ENCODE results near the gene SH3PXD2A. TPM values are rescaled to one million over a fixed set of nuclear protein-coding genes. Genes with fewer than 3 reads are reported as not detected.

Gene SH3PXD2A
- total RNA-seq, 1 experiment from 2014 or later = 54.9 TPM

- no peak overlapping the region for H3K4me3 ChIP-seq (ENCODE audit: low read depth, low read length, poor library complexity, severe bottlenecking)
- H3K27ac ChIP-seq (ENCODE audit: low read depth, low read length, poor library complexity, severe bottlenecking) = no peak overlapping the region
- H3K4me1 ChIP-seq (ENCODE audit: insufficient read depth, low read length, poor library complexity, severe bottlenecking) = no peaks in the 10 kb centered on the region
- no peak for DNase-seq (ENCODE audit: low spot score)
- ChIA-PET POLR2A (ENCODE audit: low non-redundant PET) (no interaction called here), CTCF (no interaction called here)
- H3K36me3 ChIP-seq (ENCODE audit: insufficient read depth, low read length, poor library complexity, severe bottlenecking) = no peaks in the 10 kb centered on the region
- TF ChIP-seq CTCF (conservative IDR thresholded peaks at IDR 0.05; ENCODE audit: low read depth, low read length) = no peak
- no peak for TF ChIP-seq EZH2 (IDR thresholded peaks at IDR 0.05; ENCODE audit: borderline replicate concordance, low read depth, low read length, poor library complexity, severe bottlenecking)
- no peaks in the 10 kb centered on the region for H3K27me3 ChIP-seq (replicated peaks; ENCODE audit: insufficient read depth, low read depth, low read length, poor library complexity)
- H3K9me3 ChIP-seq (ENCODE audit: low read depth, low read length, poor library complexity, severe bottlenecking) = no peaks in the 10 kb centered on the region
- BruUV-seq (replicated peaks) = no TSS peak
- intact Hi-C loops (cut with micrococcal nuclease; ENCODE audit: unreplicated experiment) = no loop called here
Observed at GRCh38 chr10:103569896-103570295, 285.5 kb downstream of the SH3PXD2A start.

- Histone ChIP-seq H3K27me3 (replicated peaks; ENCODE audit: insufficient read depth, low read depth, low read length, poor library complexity) (no peaks in the 10 kb centered on the region), H3K4me3 (ENCODE audit: low read depth, low read length, poor library complexity, severe bottlenecking) (no peak overlapping the region), H3K9me3 (ENCODE audit: low read depth, low read length, poor library complexity, severe bottlenecking) (no peaks in the 10 kb centered on the region), H3K36me3 (ENCODE audit: insufficient read depth, low read length, poor library complexity, severe bottlenecking) (no peaks in the 10 kb centered on the region), H3K27ac (ENCODE audit: low read depth, low read length, poor library complexity, severe bottlenecking) (no peak overlapping the region), H3K4me1 (ENCODE audit: insufficient read depth, low read length, poor library complexity, severe bottlenecking) (no peaks in the 10 kb centered on the region)
- POLR2A ChIA-PET (ENCODE audit: low non-redundant PET) = no interaction called here
- no peak for DNase-seq (ENCODE audit: low spot score)
- TF ChIP-seq EZH2 (IDR thresholded peaks at IDR 0.05; ENCODE audit: borderline replicate concordance, low read depth, low read length, poor library complexity, severe bottlenecking) (no peak), CTCF (conservative IDR thresholded peaks at IDR 0.05; ENCODE audit: low read depth, low read length) (no peak)
- BruUV-seq (replicated peaks) = no TSS peak
- intact Hi-C loops (cut with micrococcal nuclease; ENCODE audit: unreplicated experiment) = no loop called here
- CTCF ChIA-PET = no interaction called here
Observed at GRCh38 chr10:103568505-103568904, 286.9 kb downstream of the SH3PXD2A start.

- no peaks in the 10 kb centered on the region for H3K9me3 ChIP-seq (ENCODE audit: low read depth, low read length, poor library complexity, severe bottlenecking)
- H3K4me3 ChIP-seq (ENCODE audit: low read depth, low read length, poor library complexity, severe bottlenecking) = no peak overlapping the region
- no peak overlapping the region for H3K27ac ChIP-seq (ENCODE audit: low read depth, low read length, poor library complexity, severe bottlenecking)
- no peaks in the 10 kb centered on the region for H3K27me3 ChIP-seq (replicated peaks; ENCODE audit: insufficient read depth, low read depth, low read length, poor library complexity)
- no TSS peak for BruUV-seq (replicated peaks)
- H3K36me3 ChIP-seq (ENCODE audit: insufficient read depth, low read length, poor library complexity, severe bottlenecking) = no peaks in the 10 kb centered on the region
- TF ChIP-seq EZH2 (IDR thresholded peaks at IDR 0.05; ENCODE audit: borderline replicate concordance, low read depth, low read length, poor library complexity, severe bottlenecking) (no peak), CTCF (conservative IDR thresholded peaks at IDR 0.05; ENCODE audit: low read depth, low read length) (no peak)
- no peak for DNase-seq (ENCODE audit: low spot score)
- POLR2A ChIA-PET (ENCODE audit: low non-redundant PET) = no interaction called here
- H3K4me1 ChIP-seq (ENCODE audit: insufficient read depth, low read length, poor library complexity, severe bottlenecking) = no peaks in the 10 kb centered on the region
- CTCF ChIA-PET = no interaction called here
- intact Hi-C loops (cut with micrococcal nuclease; ENCODE audit: unreplicated experiment) = no loop called here
Observed at GRCh38 chr10:103566536-103566935, 288.8 kb downstream of the SH3PXD2A start.
